SK-N-MC (cell line): ENCODE data around the gene SRM.

Experiments used
- EZH2 ChIP-seq: fragments of 200-600 bp; sonication (generic); IDR thresholded peaks from one replicate; pipeline ENCODE4 v1.6.1; 2017; ENCODE audit warnings: antibody characterized with exemption
- FOXP2 ChIP-seq: optimal IDR thresholded peaks from 2 replicates; pipeline ENCODE3; 2011; ENCODE audit warnings: mild to moderate bottlenecking, moderate library complexity; ENCODE audit not compliant: insufficient read depth; ENCODE audit errors: extremely low read length, control extremely low read depth
- POLR2AphosphoS5 ChIP-seq: IDR thresholded peaks from 2 replicates; pipeline ENCODE4 v1.6.1; 2012; ENCODE audit warnings: mild to moderate bottlenecking, low read depth, low read length, borderline replicate concordance

DNA sequence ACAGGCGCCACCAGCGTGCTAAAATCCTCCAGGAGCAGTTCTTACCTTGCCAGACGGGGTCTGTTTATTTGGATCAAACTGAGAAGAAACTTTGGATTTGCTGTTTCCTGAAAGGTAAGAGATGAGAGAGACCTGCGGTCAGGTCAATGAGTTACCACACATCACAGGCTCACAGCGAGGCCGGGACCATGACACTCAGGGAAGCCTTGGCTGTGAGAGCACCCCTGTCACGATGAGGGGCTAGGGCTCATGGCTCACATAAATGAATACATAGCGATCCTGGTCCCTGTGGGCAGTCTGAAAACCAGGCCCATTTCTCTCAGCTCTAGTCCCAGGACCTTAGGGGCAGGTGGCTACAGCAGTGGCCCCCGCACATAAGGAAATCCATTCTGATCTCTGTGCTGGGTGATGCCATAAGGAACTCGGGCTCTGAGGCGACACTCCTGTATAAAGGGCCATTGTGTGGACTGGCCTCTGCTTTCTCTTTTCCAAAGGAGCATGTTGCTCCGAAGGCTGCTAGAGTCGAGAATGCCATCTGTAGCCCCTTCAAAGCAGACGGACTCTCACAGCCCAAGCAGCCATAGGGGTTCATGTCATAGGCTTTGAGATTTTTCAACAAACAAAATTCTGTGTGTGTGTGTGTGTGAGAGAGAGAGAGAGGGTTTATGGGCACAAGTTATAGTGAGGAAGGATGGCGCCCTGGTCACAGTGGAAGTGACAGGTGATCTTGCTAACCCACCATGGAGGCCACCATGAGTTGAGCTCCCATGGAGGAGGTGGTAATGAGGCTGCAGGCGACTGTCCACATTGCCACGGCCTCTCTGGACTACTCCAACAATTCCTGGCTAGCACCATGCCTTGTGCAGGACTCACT is 9.0 kb upstream of the SRM start:
- TF ChIP-seq EZH2 (no peak), POLR2AphosphoS5 (no peak), FOXP2 (no peak)
